Sigmoid colon (tissue), 4 donors: ENCODE data around the gene C4orf33.

Experiments
- CTCF ChIP-seq, 4 experiments: fragments of 450-650 bp in 3 of 4; fragments of 200-600 bp in 1 of 4; IDR thresholded peaks; one replicate each; pipeline ENCODE4 v1.5.1; 2016 to 2019; ENCODE audit warnings: antibody characterized with exemption in 4 of 4, mild to moderate bottlenecking in 3 of 4, moderate library complexity in 2 of 4
- EP300 ChIP-seq, 4 donors: sonication (generic); formaldehyde crosslinking; IDR thresholded peaks; one replicate each; pipeline ENCODE4 v1.6.1; 2017; ENCODE audit warnings: antibody characterized with exemption in 4 of 4

DNA sequence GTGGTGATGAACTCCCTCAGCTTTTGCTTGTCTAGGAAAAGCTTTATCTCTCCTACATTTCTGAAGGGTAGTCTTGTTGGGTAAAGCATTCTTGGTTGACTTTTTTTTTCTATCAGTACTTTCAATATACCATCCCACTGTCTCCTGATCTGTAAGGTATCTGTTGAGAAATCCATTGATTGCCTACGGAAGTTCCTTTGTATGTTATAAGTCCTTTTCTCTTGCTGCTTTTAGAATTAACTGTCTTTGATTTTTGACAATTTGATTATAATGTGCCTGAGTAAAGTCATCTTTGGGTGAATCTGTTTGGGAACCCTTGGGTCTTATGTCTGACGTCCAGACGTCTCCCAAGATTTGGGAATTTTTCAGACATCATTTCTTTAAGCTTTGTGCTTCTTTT, 33.4 kb upstream of the C4orf33 start:
- TF ChIP-seq CTCF (IDR thresholded peaks at IDR 0.05) (no peak), EP300 (IDR thresholded peaks at IDR 0.05) (no peak)
